Hepatocyte (in vitro differentiated cells): Measurements from ENCODE around the gene MCHR2. TPM values are rescaled to one million over a fixed set of nuclear protein-coding genes. Genes with fewer than 3 reads are reported as not detected.
A peak's percentile ranks its signal among the peaks of the same experiment; 100 is the strongest.

Experiments
- DNase-seq: peaks from one replicate; pipeline ENCODE4 v3.0.0-alpha.2; 2016; ENCODE audit warnings: low spot score
- H2AFZ ChIP-seq: fragments of 200-600 bp; sonication (generic); 2 replicates; pipeline ENCODE4 v1.6.0; 2016; ENCODE audit warnings: antibody characterized with exemption, mild to moderate bottlenecking
- H3K27ac ChIP-seq: fragments of 200-600 bp; sonication (generic); 2 replicates; pipeline ENCODE4 v1.5.1; 2016; ENCODE audit warnings: mild to moderate bottlenecking
- H3K27me3 ChIP-seq: fragments of 200-600 bp; sonication (generic); 2 replicates; pipeline ENCODE4 v1.6.1; 2016
- H3K36me3 ChIP-seq: fragments of 200-600 bp; sonication (generic); replicated peaks from 2 replicates; pipeline ENCODE4 v1.5.1; 2016; ENCODE audit warnings: low read depth; ENCODE audit not compliant: insufficient read depth
- H3K4me1 ChIP-seq: fragments of 200-600 bp; sonication (generic); 2 replicates; pipeline ENCODE4 v1.5.1; 2016; ENCODE audit warnings: mild to moderate bottlenecking, moderate library complexity; ENCODE audit not compliant: insufficient read depth
- H3K4me2 ChIP-seq: fragments of 200-600 bp; sonication (generic); 2 replicates; pipeline ENCODE4 v1.6.0; 2016
- H3K4me3 ChIP-seq: fragments of 200-600 bp; sonication (generic); 2 replicates; pipeline ENCODE4 v1.5.1; 2016; ENCODE audit warnings: mild to moderate bottlenecking
- H3K79me2 ChIP-seq: fragments of 200-600 bp; sonication (generic); 2 replicates; pipeline ENCODE4 v1.6.0; 2017; ENCODE audit warnings: mild to moderate bottlenecking
- H3K9me2 ChIP-seq: fragments of 200-600 bp; sonication (generic); replicated peaks from 2 replicates; pipeline ENCODE4 v1.6.0; 2017; ENCODE audit warnings: mild to moderate bottlenecking; ENCODE audit not compliant: insufficient read depth
- H3K9me3 ChIP-seq: fragments of 200-600 bp; sonication (generic); 2 replicates; pipeline ENCODE4 v1.5.1; 2016; ENCODE audit warnings: low read depth, mild to moderate bottlenecking
- H4K20me1 ChIP-seq: fragments of 200-600 bp; sonication (generic); 2 replicates; pipeline ENCODE4 v1.6.0; 2016; ENCODE audit warnings: mild to moderate bottlenecking; ENCODE audit not compliant: insufficient read depth, poor library complexity, severe bottlenecking
- EZH2 ChIP-seq: fragments of 200-600 bp; sonication (generic); IDR thresholded peaks from 2 replicates; pipeline ENCODE4 v1.6.1; 2016; ENCODE audit warnings: antibody characterized with exemption, mild to moderate bottlenecking, borderline replicate concordance
- EZH2phosphoT487 ChIP-seq: fragments of 200-600 bp; sonication (generic); IDR thresholded peaks from one replicate; pipeline ENCODE4 v1.6.1; 2018; ENCODE audit warnings: antibody characterized with exemption, mild to moderate bottlenecking, low read depth, moderate library complexity; ENCODE audit not compliant: unreplicated experiment, severe bottlenecking
- WGBS: methylation state at CpG from one replicate; pipeline ENCODE4 v1.1.6; 2016; ENCODE audit warnings: low lambda C conversion rate; ENCODE audit errors: missing lambda C conversion rate; 5-methylcytosine and 5-hydroxymethylcytosine counted together
- polyA plus RNA-seq: library from polyadenylated mRNA; unstranded; fragments of >200 nt; fragmentation: Nextera tagmentation; extraction: Ambion mirVana; gene quantifications from 2 replicates; pipeline ENCODE4 v1.2.1, GENCODE V29; 2016
- total RNA-seq: library from RNA; depleted of rRNA; stranded (reverse); fragments of >200 nt; gene quantifications from 2 replicates; pipeline ENCODE4 v1.2.3, GENCODE V29; 2014
- TF ChIP-seq, protein P1 (sequence below): fragments of 200-600 bp; sonication (generic); IDR thresholded peaks from 2 replicates; pipeline ENCODE4 v1.5.1; 2016; ENCODE audit warnings: antibody characterized with exemption, mild to moderate bottlenecking; ENCODE audit not compliant: poor library complexity

MCHR2 gene
- total and polyA plus RNA-seq, 2 experiments from 2014 or later = 0.27 TPM; not detected in 1

DNA sequence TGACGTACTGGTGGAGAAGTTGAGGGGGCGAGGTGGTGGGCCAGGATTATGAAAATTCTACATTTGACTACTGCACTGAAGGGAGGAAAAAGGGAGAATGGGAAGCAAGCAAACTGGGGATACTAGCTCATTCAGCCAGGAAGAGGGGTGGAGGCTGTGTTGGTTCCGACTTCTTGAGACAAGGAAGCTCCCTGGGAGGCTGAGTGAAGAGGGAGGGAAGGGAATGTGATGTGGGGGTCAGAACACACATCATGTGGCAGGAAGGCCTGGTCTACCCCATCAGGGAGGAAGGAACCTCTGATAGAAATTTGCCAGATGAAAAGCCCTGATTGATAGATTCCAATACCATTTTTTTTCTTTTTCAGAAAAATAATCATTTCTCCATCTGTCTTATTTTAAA lies 28.8 kb upstream of the MCHR2 start:
- no peak overlapping the region for H3K4me2 ChIP-seq
- no peaks in the 10 kb centered on the region for H4K20me1 ChIP-seq
- no peaks in the 10 kb centered on the region for H3K79me2 ChIP-seq
- H3K27ac ChIP-seq = no peak overlapping the region
- TF ChIP-seq, protein P1, sequence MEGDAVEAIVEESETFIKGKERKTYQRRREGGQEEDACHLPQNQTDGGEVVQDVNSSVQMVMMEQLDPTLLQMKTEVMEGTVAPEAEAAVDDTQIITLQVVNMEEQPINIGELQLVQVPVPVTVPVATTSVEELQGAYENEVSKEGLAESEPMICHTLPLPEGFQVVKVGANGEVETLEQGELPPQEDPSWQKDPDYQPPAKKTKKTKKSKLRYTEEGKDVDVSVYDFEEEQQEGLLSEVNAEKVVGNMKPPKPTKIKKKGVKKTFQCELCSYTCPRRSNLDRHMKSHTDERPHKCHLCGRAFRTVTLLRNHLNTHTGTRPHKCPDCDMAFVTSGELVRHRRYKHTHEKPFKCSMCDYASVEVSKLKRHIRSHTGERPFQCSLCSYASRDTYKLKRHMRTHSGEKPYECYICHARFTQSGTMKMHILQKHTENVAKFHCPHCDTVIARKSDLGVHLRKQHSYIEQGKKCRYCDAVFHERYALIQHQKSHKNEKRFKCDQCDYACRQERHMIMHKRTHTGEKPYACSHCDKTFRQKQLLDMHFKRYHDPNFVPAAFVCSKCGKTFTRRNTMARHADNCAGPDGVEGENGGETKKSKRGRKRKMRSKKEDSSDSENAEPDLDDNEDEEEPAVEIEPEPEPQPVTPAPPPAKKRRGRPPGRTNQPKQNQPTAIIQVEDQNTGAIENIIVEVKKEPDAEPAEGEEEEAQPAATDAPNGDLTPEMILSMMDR = no peak
- TF ChIP-seq EZH2phosphoT487 (no peak), EZH2 (no peak)
- 94% methylated on average over 3 of the region's 3 CpGs for WGBS
- H3K4me1 ChIP-seq = no peaks in the 10 kb centered on the region
- H3K4me3 ChIP-seq = no peak overlapping the region
- no peaks in the 10 kb centered on the region for H3K9me3 ChIP-seq
- H3K9me2 ChIP-seq = no peaks in the 10 kb centered on the region
- no peaks in the 10 kb centered on the region for H3K36me3 ChIP-seq
- DNase-seq = no peak
- H3K27me3 ChIP-seq = no peaks in the 10 kb centered on the region
- no peak overlapping the region for H2AFZ ChIP-seq

DNA sequence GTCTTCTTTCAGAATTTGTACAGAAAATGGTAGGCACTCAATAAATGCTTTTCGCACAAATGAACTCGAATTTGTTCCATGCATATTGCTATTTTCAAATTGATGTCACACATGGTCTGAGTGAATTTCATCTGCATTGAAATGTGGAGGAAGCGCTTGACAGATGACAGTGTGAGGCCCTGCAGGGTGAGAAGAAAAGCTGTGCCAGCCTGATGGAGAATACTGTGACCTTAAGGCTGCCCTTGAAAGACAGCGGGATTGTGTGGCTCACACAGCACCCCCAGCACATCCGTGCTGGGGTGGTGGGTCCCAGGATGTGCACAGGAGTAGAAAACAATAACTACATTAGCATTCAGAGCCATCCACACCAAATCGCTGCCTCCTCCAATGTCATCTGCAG lies 14.8 kb upstream of the MCHR2 start:
- H3K4me1 ChIP-seq = no peaks in the 10 kb centered on the region
- H3K27me3 ChIP-seq = peaks cover 2% of the 10 kb centered on the region
- no peak overlapping the region for H3K4me2 ChIP-seq
- TF ChIP-seq EZH2 (no peak), EZH2phosphoT487 (no peak)
- TF ChIP-seq, protein P1 = no peak
- no peaks in the 10 kb centered on the region for H3K79me2 ChIP-seq
- no peaks in the 10 kb centered on the region for H3K36me3 ChIP-seq
- H3K27ac ChIP-seq = no peak overlapping the region
- no peaks in the 10 kb centered on the region for H3K9me2 ChIP-seq
- no peak for DNase-seq
- H3K9me3 ChIP-seq = no peaks in the 10 kb centered on the region
- H4K20me1 ChIP-seq = no peaks in the 10 kb centered on the region
- 89% methylated on average over 6 of the region's 6 CpGs for WGBS
- H2AFZ ChIP-seq = no peak overlapping the region
- H3K4me3 ChIP-seq = no peak overlapping the region

GRCh38 chr6:100001915-100002388 lies 7.9 kb upstream of the MCHR2 start:
- no peaks in the 10 kb centered on the region for H3K9me2 ChIP-seq
- TF ChIP-seq, protein P1 = peak; percentile 95
- TF ChIP-seq EZH2phosphoT487 (no peak), EZH2 (no peak)
- peak; percentile 72 for DNase-seq

GRCh38 chr6:99997141-99997540 lies 3.1 kb upstream of the MCHR2 start:
- Histone ChIP-seq H3K27me3 (peaks cover 50% of the 10 kb centered on the region), H3K79me2 (no peaks in the 10 kb centered on the region), H4K20me1 (no peaks in the 10 kb centered on the region), H3K4me2 (no peak overlapping the region), H3K4me1 (no peaks in the 10 kb centered on the region), H3K36me3 (no peaks in the 10 kb centered on the region), H3K4me3 (no peak overlapping the region), H3K27ac (no peak overlapping the region), H2AFZ (no peak overlapping the region), H3K9me3 (no peaks in the 10 kb centered on the region), H3K9me2 (no peaks in the 10 kb centered on the region)
- no peak for TF ChIP-seq EZH2
- TF ChIP-seq, protein P1 = no peak
- TF ChIP-seq EZH2phosphoT487 = no peak
- no peak for DNase-seq

More at GRCh38 chr6:100001915-100002388, 7.9 kb upstream of the MCHR2 start:
- no peaks in the 10 kb centered on the region for H3K36me3 ChIP-seq
- H4K20me1 ChIP-seq = no peaks in the 10 kb centered on the region
- no peak overlapping the region for H3K4me2 ChIP-seq
- WGBS = 11% methylated on average over 3 of the region's 3 CpGs
- no peaks in the 10 kb centered on the region for H3K4me1 ChIP-seq
- H2AFZ ChIP-seq = no peak overlapping the region
- no peak overlapping the region for H3K4me3 ChIP-seq
- H3K27me3 ChIP-seq = peaks cover 9% of the 10 kb centered on the region
- no peaks in the 10 kb centered on the region for H3K79me2 ChIP-seq
- no peak overlapping the region for H3K27ac ChIP-seq
- H3K9me3 ChIP-seq = no peaks in the 10 kb centered on the region
